ENCODE measurements around the gene SMIM29. TPM values are rescaled to one million over a fixed set of nuclear protein-coding genes. Genes with fewer than 3 reads are reported as not detected.
A peak's percentile ranks its signal among the peaks of the same experiment; 100 is the strongest.

Gene SMIM29
- total and polyA plus RNA-seq, 2 experiments from 2014 or later: 9.2 to 33.8 TPM

- no peaks in the 10 kb centered on the region for H3K9me2 ChIP-seq (replicated peaks; ENCODE audit: insufficient read depth)
- H3K9me3 ChIP-seq (ENCODE audit: low read depth): no peaks in the 10 kb centered on the region
- H3K79me2 ChIP-seq: no peaks in the 10 kb centered on the region
- no peaks in the 10 kb centered on the region for H4K20me1 ChIP-seq (ENCODE audit: insufficient read depth, poor library complexity, severe bottlenecking)
- H2AFZ ChIP-seq: no peak overlapping the region
- H3K4me3 ChIP-seq: no peak overlapping the region
- WGBS (ENCODE audit: low lambda C conversion rate, missing lambda C conversion rate): 85% methylated on average over 7 of the region's 7 CpGs
- H3K27me3 ChIP-seq: no peaks in the 10 kb centered on the region
- DNase-seq (ENCODE audit: low spot score): no peak
- no peak overlapping the region for H3K27ac ChIP-seq
- no peaks in the 10 kb centered on the region for H3K36me3 ChIP-seq (replicated peaks; ENCODE audit: insufficient read depth, low read depth)
- TF ChIP-seq EZH2 (IDR thresholded peaks at IDR 0.05; ENCODE audit: borderline replicate concordance) (no peak), EZH2phosphoT487 (IDR thresholded peaks at IDR 0.05; ENCODE audit: low read depth, severe bottlenecking, unreplicated experiment) (no peak), CTCF (IDR thresholded peaks at IDR 0.05; ENCODE audit: poor library complexity) (no peak)
- peaks cover 11% of the 10 kb centered on the region for H3K4me1 ChIP-seq (ENCODE audit: insufficient read depth)
- H3K4me2 ChIP-seq: no peak overlapping the region
Measured at GRCh38 chr6:34226066-34226465, 22.7 kb downstream of the SMIM29 start.

GRCh38 chr6:34225551-34225950 is 23.3 kb downstream of the SMIM29 start:
- Histone ChIP-seq H3K4me3 (no peak overlapping the region), H3K4me1 (ENCODE audit: insufficient read depth) (peaks cover 11% of the 10 kb centered on the region), H3K79me2 (no peaks in the 10 kb centered on the region), H3K27ac (no peak overlapping the region), H3K36me3 (replicated peaks; ENCODE audit: insufficient read depth, low read depth) (no peaks in the 10 kb centered on the region), H4K20me1 (ENCODE audit: insufficient read depth, poor library complexity, severe bottlenecking) (no peaks in the 10 kb centered on the region), H3K9me3 (ENCODE audit: low read depth) (no peaks in the 10 kb centered on the region), H3K9me2 (replicated peaks; ENCODE audit: insufficient read depth) (no peaks in the 10 kb centered on the region), H3K27me3 (no peaks in the 10 kb centered on the region), H2AFZ (no peak overlapping the region), H3K4me2 (no peak overlapping the region)
- 86% methylated on average over 5 of the region's 5 CpGs for WGBS (ENCODE audit: low lambda C conversion rate, missing lambda C conversion rate)
- TF ChIP-seq CTCF (IDR thresholded peaks at IDR 0.05; ENCODE audit: poor library complexity): no peak
- TF ChIP-seq EZH2phosphoT487 (IDR thresholded peaks at IDR 0.05; ENCODE audit: low read depth, severe bottlenecking, unreplicated experiment): no peak
- no peak for TF ChIP-seq EZH2 (IDR thresholded peaks at IDR 0.05; ENCODE audit: borderline replicate concordance)
- DNase-seq (ENCODE audit: low spot score): no peak

- H3K4me1 ChIP-seq (ENCODE audit: insufficient read depth): peaks cover 11% of the 10 kb centered on the region
Measured at GRCh38 chr6:34223956-34224940, 24.6 kb downstream of the SMIM29 start.

More at GRCh38 chr6:34223956-34224940, 24.6 kb downstream of the SMIM29 start:
- 27% methylated on average over 9 of the region's 55 CpGs for WGBS (ENCODE audit: low lambda C conversion rate, missing lambda C conversion rate)
- no peaks in the 10 kb centered on the region for H3K79me2 ChIP-seq
- peak overlapping the region; percentile 63 for H3K4me3 ChIP-seq
- no peaks in the 10 kb centered on the region for H3K9me2 ChIP-seq (replicated peaks; ENCODE audit: insufficient read depth)
- H3K36me3 ChIP-seq (replicated peaks; ENCODE audit: insufficient read depth, low read depth): no peaks in the 10 kb centered on the region
- peak overlapping the region; percentile 94 for H3K4me2 ChIP-seq
- no peaks in the 10 kb centered on the region for H3K9me3 ChIP-seq (ENCODE audit: low read depth)
- H4K20me1 ChIP-seq (ENCODE audit: insufficient read depth, poor library complexity, severe bottlenecking): no peaks in the 10 kb centered on the region
- TF ChIP-seq EZH2 (IDR thresholded peaks at IDR 0.05; ENCODE audit: borderline replicate concordance) (no peak), EZH2phosphoT487 (IDR thresholded peaks at IDR 0.05; ENCODE audit: low read depth, severe bottlenecking, unreplicated experiment) (no peak), CTCF (IDR thresholded peaks at IDR 0.05; ENCODE audit: poor library complexity) (no peak)
- peak overlapping the region; percentile 96 for H2AFZ ChIP-seq
- H3K27me3 ChIP-seq: no peaks in the 10 kb centered on the region
- peak overlapping the region; percentile 97 for H3K27ac ChIP-seq
- peak; percentile 97 for DNase-seq (ENCODE audit: low spot score)
